ENCODE results near the gene MAML3.
"Not testable (repeated sequence)": the region's sequence is repeated elsewhere in the genome, so short reads cannot be mapped to it uniquely, and the experiment has no call there.

The MAML3 gene

DNA sequence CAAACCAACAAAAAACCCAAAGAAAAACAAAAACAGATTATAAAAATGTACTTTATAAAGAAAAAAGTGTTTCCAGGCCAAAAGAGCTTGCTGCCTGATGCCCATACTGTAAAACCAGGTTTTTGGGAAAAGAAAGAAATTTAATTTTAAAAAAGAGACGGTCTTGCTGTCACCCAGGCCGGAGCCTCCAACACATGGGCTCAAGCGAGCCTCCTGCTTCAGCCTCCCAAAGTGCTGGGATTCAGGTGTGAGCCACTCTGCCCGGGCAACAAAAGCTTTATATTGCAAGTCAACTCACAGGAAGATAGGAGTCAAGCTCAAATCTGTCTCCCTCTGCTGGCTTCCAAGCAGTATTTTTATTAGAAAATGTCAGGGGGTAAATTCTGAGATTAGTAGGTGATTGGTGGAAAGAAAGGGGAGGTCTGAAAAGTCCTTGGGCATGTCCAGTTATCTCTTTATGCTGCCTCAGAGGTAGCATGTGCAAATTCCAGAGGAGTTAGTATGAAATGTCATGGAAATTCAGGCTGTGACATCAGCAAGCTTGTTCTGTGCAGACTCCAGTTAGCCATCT is 449.0 kb downstream of the MAML3 start:
- DNase-seq, result no peak

- DNase-seq, result no peak
These were observed 453.4 kb downstream of the MAML3 start for GRCh38 chr4:139700568-139700967.

DNA sequence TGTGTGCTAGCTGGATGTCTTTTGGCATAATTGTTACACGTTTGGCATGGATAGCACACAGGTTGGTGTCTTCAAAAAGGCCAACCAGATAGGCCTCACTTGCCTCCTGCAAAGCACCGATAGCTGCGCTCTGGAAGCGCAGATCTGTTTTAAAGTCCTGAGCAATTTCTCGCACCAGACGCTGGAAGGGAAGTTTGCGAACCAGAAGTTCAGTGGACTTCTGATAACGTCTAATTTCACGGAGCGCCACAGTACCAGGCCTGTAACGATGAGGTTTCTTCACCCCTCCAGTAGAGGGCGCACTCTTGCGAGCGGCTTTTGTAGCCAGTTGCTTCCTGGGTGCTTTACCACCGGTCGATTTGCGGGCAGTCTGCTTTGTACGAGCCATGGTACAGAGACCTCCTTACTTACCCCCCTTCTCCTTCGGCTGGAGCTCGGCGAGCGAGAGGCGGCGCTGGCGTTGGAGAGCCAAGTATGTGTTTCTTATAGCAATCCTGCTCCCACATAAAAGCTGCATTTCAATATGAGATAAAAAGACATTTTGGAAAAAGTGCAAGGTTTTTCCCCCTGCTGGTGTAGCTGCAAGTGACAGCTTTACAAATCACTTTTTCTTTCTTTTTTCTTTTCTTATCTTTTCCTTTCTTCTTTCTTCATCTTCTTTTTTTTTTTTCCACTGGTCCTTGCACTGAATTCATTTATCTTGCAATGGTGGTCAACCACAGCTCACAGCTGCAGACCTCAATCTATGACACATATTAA is 455.6 kb downstream of the MAML3 start:
- DNase-seq, result not testable (repeated sequence)

GRCh38 chr4:139696491-139696890 is 457.5 kb downstream of the MAML3 start:
- DNase-seq, result no peak

DNA sequence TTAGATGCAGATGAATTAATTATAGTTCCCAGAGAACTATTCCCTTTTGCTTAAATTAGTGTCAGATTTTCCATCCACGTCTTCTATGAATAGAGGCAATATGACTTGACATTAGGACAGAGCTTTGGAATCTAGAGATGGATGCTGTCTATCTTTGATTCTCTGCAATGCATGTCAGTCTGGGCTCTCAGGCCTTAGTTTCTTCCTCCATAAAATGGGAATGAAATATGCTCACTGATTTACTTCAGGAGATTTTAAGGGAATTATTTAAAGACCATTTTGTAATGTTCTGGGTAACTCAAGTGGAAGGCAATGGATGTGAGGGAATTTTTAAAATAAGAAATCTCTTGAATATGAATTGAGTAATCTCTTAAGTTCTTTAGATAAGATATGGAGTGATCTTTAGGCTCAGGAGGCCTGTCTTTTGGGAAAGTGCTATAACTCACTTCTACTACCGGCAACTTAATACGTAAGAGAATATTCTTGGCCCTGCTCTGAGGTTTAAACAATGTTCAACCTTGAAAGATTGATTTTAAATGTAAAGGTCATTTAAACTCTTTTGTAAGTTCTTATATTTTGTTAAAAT is 459.4 kb downstream of the MAML3 start:
- DNase-seq, result no peak

DNA sequence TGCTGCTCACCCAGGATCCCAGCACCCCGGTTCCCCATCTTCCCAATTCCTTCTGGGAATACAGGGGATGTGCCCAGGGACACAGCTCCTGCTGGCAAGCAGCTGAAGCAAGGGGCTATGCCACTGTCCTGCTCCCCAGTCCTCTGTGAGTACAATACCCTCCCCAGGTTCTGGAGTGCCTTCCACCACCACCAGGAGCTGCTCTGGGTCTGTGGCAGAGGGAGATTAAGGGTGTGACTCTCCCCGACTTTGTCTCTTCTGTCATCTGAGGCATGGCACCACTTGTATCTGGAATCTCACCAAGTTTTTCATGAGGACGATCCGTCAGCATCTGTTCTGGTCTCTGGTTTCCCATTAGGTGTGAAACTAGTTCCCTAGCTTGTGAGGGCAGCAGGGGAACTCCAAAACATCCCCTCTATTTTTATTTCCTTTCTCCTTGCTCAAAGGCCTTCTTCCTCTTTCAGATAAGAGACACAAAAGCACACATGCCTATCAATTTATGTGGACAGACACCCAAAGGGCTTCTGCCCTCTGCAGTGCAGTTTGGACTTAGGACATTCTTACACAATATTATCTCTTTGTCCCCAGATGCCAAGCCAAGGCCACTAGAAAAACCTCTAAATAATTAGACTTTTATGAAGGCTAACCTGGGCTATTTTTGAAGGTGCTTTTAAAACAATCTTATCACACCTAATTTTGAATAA is 461.5 kb downstream of the MAML3 start:
- no peak for DNase-seq

GRCh38 chr4:139690419-139690818 is 463.6 kb downstream of the MAML3 start:
- no peak for DNase-seq

DNA sequence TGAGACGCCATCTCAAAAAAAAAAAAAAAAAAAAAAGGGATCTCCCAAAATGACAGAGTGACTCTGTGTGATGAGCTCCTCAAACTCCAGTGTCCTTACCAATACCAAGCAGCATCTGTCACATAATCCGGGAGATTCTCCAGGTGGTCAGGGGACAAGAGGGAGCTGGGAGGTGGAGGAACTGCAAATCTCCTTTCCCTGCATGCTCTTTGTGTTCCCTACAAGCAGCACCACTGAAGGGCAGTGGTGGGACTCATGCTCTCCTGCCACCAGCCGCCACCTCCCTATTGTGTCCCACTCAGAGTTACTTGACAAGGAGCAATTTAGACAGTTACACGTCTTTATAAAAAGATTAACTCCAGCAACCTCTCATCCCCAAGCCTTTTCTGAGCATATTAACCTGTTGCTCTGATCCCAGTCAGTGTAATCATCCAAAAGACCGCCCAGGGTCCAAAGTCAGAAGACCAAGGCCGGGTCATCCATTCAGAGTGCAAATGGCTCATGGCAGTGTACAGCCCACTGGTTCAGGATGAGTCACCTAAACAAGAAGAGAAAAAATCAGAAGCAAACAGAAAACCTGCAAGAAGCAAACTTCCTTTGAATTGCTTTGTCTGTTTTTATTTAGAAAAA is 464.8 kb downstream of the MAML3 start:
- no peak for DNase-seq

GRCh38 chr4:139686988-139687387 is 467.0 kb downstream of the MAML3 start:
- no peak for DNase-seq

DNA sequence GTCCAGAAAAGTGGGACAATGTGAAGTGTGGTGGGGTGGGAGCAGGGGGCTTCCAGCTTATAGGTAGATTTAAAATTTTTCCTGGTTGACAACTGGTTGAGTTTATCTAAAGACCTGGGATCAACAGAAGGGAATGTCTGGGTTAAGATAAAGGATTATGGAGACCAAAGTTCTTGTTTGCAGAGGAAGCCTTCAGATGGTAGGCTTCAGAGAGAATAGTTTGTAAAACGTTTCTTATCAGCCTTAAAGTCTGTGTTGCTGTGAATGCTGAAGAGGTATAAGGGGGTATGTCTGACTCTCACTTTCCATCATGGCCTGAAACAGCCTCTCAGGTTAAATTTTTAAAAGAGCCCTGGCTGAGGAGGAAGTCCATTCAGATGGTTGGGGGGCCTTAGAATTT is 467.9 kb downstream of the MAML3 start:
- no peak for DNase-seq

GRCh38 chr4:139685180-139685579 is 468.8 kb downstream of the MAML3 start:
- DNase-seq, result no peak

DNA sequence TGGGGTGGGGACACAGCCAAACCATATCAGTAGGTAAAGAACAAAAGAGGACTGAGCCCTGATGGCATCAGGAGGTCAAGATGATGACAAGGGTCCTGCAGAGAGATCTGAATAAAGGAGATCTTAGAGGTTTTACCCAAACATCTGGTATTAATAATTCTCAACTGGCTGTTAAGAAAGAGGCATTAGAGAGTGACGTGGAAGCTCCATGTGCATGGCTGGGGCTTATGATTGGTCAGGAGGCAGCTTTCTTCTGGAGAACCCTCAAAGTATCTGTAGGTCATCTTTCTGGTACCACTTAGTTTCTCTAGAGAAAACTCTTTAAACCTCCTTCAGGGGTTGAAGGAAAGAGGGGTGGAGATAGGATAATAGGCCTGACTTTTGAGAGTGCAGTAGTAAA is 469.6 kb downstream of the MAML3 start:
- DNase-seq, result no peak

GRCh38 chr4:139682741-139683151 is 471.2 kb downstream of the MAML3 start:
- no peak for DNase-seq

DNA sequence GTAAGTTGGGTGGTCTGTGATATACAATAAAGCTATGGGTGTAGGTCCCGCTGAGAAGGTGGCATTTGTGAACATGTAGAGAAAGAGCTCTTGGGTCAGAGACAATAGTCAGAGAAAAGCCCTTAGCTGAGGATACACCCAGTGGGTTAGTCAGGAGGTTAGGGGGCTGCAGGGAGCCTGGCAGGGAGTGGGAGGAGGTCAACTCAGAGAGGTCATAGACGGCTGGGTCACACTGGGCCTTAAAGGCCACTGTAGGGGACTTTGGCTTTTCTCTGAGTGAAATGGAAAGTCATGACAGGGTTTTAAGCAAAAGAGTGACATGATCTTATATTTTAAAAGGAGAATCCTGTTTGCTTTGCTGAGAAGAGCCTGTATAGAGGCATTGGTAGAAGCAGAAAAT is 471.7 kb downstream of the MAML3 start:
- DNase-seq, result no peak

GRCh38 chr4:139676913-139677585 is 476.9 kb downstream of the MAML3 start:
- no peak for DNase-seq

- DNase-seq, result no peak
These were observed 477.6 kb downstream of the MAML3 start for GRCh38 chr4:139676365-139676764.

GRCh38 chr4:139675651-139676050 is 478.3 kb downstream of the MAML3 start:
- DNase-seq, result no peak

DNA sequence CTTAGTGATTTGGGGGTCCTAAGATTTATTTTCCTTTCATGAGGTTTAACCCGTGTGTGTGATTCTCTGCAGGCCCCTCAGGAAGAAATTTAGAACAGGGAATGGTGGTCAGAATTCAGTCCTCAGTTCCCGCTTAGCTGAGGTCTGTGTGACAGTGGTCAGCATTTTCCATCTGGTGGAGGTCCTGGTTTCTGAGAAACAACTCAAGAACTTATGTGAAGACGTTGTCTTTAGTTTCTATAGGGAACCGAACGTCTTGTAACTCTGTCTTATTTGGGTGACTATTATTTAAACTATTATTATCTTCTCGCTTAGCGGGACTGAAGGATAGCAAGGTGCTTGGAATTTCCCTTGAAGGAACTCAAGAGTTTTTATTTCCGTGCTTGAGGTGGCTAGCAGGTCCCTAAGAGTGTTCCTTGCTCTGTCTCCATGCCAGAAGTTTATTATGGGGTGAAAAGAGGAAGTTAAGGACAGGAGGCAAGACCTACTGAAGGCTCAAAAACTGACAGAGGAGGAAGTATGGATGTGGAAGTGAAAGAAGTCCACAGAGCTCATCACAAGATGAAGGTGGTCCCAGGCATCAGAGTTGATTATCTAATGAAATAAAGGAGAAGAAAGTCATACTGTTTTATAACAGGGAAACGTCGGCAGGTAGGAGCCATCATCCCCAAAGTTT is 479.0 kb downstream of the MAML3 start:
- no peak for DNase-seq

- no peak for DNase-seq
These were observed 481.3 kb downstream of the MAML3 start for GRCh38 chr4:139672732-139673131.

- DNase-seq, result no peak
These were observed 481.8 kb downstream of the MAML3 start for GRCh38 chr4:139672215-139672614.

- DNase-seq, result no peak
These were observed 483.2 kb downstream of the MAML3 start for GRCh38 chr4:139670775-139671174.

GRCh38 chr4:139669890-139670289 is 484.1 kb downstream of the MAML3 start:
- no peak for DNase-seq

Measured in NCI-H748 treated with DMSO at 0.1 percent for 48 hours (cell line).